ENCODE measurements around the gene HSPB6. TPM values are rescaled to one million over a fixed set of nuclear protein-coding genes. Genes with fewer than 3 reads are reported as not detected.

The HSPB6 gene
- total RNA-seq, 1 experiment from 2014 or later: 0.93 TPM

DNA sequence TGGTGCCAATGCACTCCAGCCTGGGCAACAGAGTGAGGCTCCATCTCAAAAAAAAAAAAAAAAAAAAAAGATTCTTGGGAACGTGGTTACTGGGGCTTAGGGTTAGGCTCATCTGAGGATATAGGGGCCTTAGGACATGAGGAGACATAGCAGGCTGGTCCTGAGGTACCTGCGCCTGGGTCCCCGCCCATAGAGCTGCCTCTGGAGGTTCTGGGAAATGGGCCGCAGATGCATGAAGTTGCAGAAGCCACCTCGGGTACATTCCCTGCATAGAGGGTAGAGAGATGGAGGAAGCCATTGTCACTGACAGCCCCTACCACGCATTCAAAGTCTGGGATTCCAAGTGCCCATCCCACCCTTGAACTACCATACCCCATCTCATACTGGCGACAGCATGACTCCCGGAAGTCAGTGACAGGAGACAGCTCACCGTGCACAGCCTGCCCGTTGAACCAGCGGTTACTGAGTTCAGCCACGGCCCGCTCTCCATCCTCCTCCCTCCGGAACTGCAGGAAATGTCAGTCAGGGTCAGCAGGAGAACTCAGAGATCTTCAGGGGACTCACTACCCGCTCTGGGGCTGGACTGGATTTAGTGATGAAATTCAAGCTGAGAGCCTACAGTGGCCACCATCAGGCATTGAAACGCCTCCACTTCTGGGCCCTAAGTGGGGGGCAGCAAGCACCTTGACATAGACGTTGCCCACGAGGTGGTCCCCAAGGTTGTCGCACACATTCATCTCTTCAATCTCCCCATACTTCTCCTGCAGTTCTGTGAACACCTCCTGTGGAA lies 13.0 kb downstream of the HSPB6 start:
- POLR2A ChIA-PET: interaction anchor here (1.3 to 1.7 kb wide), 2 partner anchors 14 to 17 kb away, joined by 3 to 4 read pairs; no protein-coding TSS in a partner anchor
- no peak for DNase-seq (ENCODE audit: low read depth, low spot score)
- Histone ChIP-seq H3K9me2 (ENCODE audit: insufficient read depth) (no peaks in the 10 kb centered on the region), H3K36me3 (ENCODE audit: control insufficient read depth in 1 of 2, insufficient read depth in 2 of 2, low read length in 2 of 2) (no peaks in the 10 kb centered on the region; a peak in 2 of 4 replicates), H3K9ac (ENCODE audit: low read length) (no peak overlapping the region), H3K27ac (ENCODE audit: low read depth, low read length) (peak overlapping the region; percentile 78), H3K79me2 (ENCODE audit: insufficient read depth, low read length) (peaks cover 15% of the 10 kb centered on the region), H3K4me2 (ENCODE audit: low read length) (peak overlapping the region; percentile 99), H3K27me3 (ENCODE audit: insufficient read depth, low read length) (no peaks in the 10 kb centered on the region), H3K4me3 (replicated peaks in 1 of 2; ENCODE audit: low read depth in 1 of 2, low read length in 2 of 2) (peak overlapping the region; percentile 93 to 99), H3K9me3 (ENCODE audit: control insufficient read depth in 1 of 2, insufficient read depth in 1 of 2, low read depth in 1 of 2, low read length in 2 of 2) (no peaks in the 10 kb centered on the region), H2AFZ (ENCODE audit: low read depth, low read length, poor library complexity, severe bottlenecking) (no peak overlapping the region), H3K4me1 (ENCODE audit: control insufficient read depth in 1 of 2, insufficient read depth in 2 of 2, low read length in 2 of 2) (peaks cover 29 to 42% of the 10 kb centered on the region in 2 experiments), H4K20me1 (ENCODE audit: insufficient read depth) (no peaks in the 10 kb centered on the region)
- BruUV-seq (replicated peaks): no TSS peak
- TF ChIP-seq POLR2A (IDR thresholded peaks at IDR 0.05; ENCODE audit: borderline replicate concordance, extremely low read depth, insufficient read depth, insufficient read length) (no peak), POLR2AphosphoS5 (IDR thresholded peaks at IDR 0.05; ENCODE audit: low read depth, low read length) (no peak), JUND (IDR thresholded peaks at IDR 0.05) (no peak), CEBPB (IDR thresholded peaks at IDR 0.05; ENCODE audit: low read depth) (no peak), EZH2 (IDR thresholded peaks at IDR 0.05) (no peak), YY1 (IDR thresholded peaks at IDR 0.05; ENCODE audit: extremely low read depth, insufficient replicate concordance, low read depth, low read length) (no peak), FOSL1 (IDR thresholded peaks at IDR 0.05; ENCODE audit: low read depth) (no peak), CBX3 (IDR thresholded peaks at IDR 0.05; ENCODE audit: low read depth) (no peak), TCF7L2 (IDR thresholded peaks at IDR 0.05; ENCODE audit: borderline replicate concordance, extremely low read depth, insufficient read depth, insufficient read length) (no peak), SP1 (IDR thresholded peaks at IDR 0.05; ENCODE audit: low read depth) (no peak), SIN3A (IDR thresholded peaks at IDR 0.05; ENCODE audit: low read depth) (no peak)
- TF ChIP-seq, protein P1, sequence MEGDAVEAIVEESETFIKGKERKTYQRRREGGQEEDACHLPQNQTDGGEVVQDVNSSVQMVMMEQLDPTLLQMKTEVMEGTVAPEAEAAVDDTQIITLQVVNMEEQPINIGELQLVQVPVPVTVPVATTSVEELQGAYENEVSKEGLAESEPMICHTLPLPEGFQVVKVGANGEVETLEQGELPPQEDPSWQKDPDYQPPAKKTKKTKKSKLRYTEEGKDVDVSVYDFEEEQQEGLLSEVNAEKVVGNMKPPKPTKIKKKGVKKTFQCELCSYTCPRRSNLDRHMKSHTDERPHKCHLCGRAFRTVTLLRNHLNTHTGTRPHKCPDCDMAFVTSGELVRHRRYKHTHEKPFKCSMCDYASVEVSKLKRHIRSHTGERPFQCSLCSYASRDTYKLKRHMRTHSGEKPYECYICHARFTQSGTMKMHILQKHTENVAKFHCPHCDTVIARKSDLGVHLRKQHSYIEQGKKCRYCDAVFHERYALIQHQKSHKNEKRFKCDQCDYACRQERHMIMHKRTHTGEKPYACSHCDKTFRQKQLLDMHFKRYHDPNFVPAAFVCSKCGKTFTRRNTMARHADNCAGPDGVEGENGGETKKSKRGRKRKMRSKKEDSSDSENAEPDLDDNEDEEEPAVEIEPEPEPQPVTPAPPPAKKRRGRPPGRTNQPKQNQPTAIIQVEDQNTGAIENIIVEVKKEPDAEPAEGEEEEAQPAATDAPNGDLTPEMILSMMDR (IDR thresholded peaks at IDR 0.05 in 2 of 3, conservative IDR thresholded peaks at IDR 0.05 in 1 of 3; ENCODE audit: borderline replicate concordance in 1 of 3, insufficient read depth in 1 of 3, low read depth in 2 of 3, low read length in 2 of 3): no peak
- TF ChIP-seq, protein P2, sequence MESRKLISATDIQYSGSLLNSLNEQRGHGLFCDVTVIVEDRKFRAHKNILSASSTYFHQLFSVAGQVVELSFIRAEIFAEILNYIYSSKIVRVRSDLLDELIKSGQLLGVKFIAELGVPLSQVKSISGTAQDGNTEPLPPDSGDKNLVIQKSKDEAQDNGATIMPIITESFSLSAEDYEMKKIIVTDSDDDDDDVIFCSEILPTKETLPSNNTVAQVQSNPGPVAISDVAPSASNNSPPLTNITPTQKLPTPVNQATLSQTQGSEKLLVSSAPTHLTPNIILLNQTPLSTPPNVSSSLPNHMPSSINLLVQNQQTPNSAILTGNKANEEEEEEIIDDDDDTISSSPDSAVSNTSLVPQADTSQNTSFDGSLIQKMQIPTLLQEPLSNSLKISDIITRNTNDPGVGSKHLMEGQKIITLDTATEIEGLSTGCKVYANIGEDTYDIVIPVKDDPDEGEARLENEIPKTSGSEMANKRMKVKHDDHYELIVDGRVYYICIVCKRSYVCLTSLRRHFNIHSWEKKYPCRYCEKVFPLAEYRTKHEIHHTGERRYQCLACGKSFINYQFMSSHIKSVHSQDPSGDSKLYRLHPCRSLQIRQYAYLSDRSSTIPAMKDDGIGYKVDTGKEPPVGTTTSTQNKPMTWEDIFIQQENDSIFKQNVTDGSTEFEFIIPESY (IDR thresholded peaks at IDR 0.05; ENCODE audit: extremely low read depth, insufficient replicate concordance, low read length): no peak
- ATAC-seq: no peak
- CTCF ChIA-PET: interaction anchor here (2.2 kb wide), 1 partner anchor 76 kb away, joined by 6 read pairs; no protein-coding TSS in a partner anchor
- intact Hi-C loops (cut with micrococcal nuclease): loop anchor here (1.0 kb wide), 1 partner anchor 187 kb away; no protein-coding TSS in a partner anchor
- RAD21 ChIA-PET (ENCODE audit: low non-redundant PET in 1 of 2, low total read pairs in 2 of 2, uncharacterized antibody in 2 of 2, unreplicated experiment in 2 of 2): interaction anchor here in 1 of 2 experiments (1.7 kb wide), 1 partner anchor 76 kb away, joined by 6 read pairs; no protein-coding TSS in a partner anchor
